Heart left ventricle (tissue), 16 donors: Measurements from ENCODE around the gene JDP2. TPM values are rescaled to one million over a fixed set of nuclear protein-coding genes. Genes with fewer than 3 reads are reported as not detected.

Experiments used
- ATAC-seq, 4 donors: fragments of 200-7000 bp; cut with Tn5 transposase; one replicate each; pipeline ENCODE4 v1.9.1; 2020 to 2022; ENCODE audit warnings: moderate library complexity in 4 of 4, mild to moderate bottlenecking in 3 of 4, moderate number of reproducible peaks in 1 of 4
- DNase-seq, 5 donors: peaks; one replicate each; pipeline ENCODE4 v3.0.0-alpha.2; 2020
- H3K27ac ChIP-seq, 12 donors: fragments of 200-600 bp; sonication (generic) in 4 of 12; one replicate each; pipeline versions ENCODE4 v1.5.0 to v1.8.0; 2016 to 2022; ENCODE audit warnings: mild to moderate bottlenecking in 2 of 12
- H3K27me3 ChIP-seq, 9 donors: fragments of 200-600 bp; sonication (generic) in 2 of 9; one replicate each; pipeline versions ENCODE4 v1.5.1 to v1.8.0; 2016 to 2022; ENCODE audit warnings: mild to moderate bottlenecking in 3 of 9
- H3K36me3 ChIP-seq, 9 donors: fragments of 200-600 bp; sonication (generic) in 2 of 9; one replicate each; pipeline versions ENCODE4 v1.5.0 to v1.8.0; 2018 to 2022; ENCODE audit warnings: mild to moderate bottlenecking in 2 of 9
- H3K4me1 ChIP-seq, 12 donors: fragments of 200-600 bp; sonication (generic) in 4 of 12; one replicate each; pipeline versions ENCODE4 v1.5.0 to v1.8.0; 2016 to 2022; ENCODE audit warnings: mild to moderate bottlenecking in 3 of 12
- H3K4me3 ChIP-seq, 12 donors: fragments of 200-600 bp; sonication (generic) in 4 of 12; one replicate each; pipeline versions ENCODE4 v1.5.0 to v1.8.0; 2017 to 2022; ENCODE audit warnings: mild to moderate bottlenecking in 9 of 12, moderate library complexity in 4 of 12
- H3K9me3 ChIP-seq, 12 donors: fragments of 200-600 bp; sonication (generic) in 4 of 12; one replicate each; pipeline versions ENCODE4 v1.5.0 to v1.8.0; 2016 to 2022; ENCODE audit warnings: mild to moderate bottlenecking in 1 of 12
- POLR2A ChIP-seq, 2 donors: fragments of 450-650 bp; IDR thresholded peaks; one replicate each; pipeline ENCODE4 v1.6.1; 2017; ENCODE audit warnings: antibody characterized with exemption in 2 of 2, mild to moderate bottlenecking in 2 of 2, moderate library complexity in 2 of 2
- WGBS, 4 donors: extraction: QIAGEN DNeasy Blood & Tissue Kit in 2 of 4; methylation state at CpG; one replicate each; pipeline versions ENCODE4 v1.1.5 to v1.1.7; 2013 to 2018; 5-methylcytosine and 5-hydroxymethylcytosine counted together
- intact Hi-C, 10 donors: fragments of 100-400 bp; cut with DNase I; formaldehyde crosslinking; loops; one replicate each; pipeline versions ENCODE4 v1.11.1 to v1.14.2; 2022
- polyA plus RNA-seq, 2 donors: library from polyadenylated mRNA; stranded (reverse); fragments of 200-250 nt; gene quantifications; one replicate each; pipeline ENCODE4 v1.2.3, GENCODE V29; 2013
- total RNA-seq, 9 donors: library from RNA; depleted of rRNA in 2 of 9; stranded (reverse); fragments of >200 nt in 2 of 9; fragmentation: NEBNext Ultra II Directional in 3 of 9; extraction: Animal tissue kit (Norgen Biotek cat#: 25700) in 3 of 9; gene quantifications; one replicate each; pipeline versions ENCODE4 v1.1.0 to v1.2.4, GENCODE V29; 2016 to 2023
- TF ChIP-seq, protein P1 (sequence below), 12 donors: fragments of 200-600 bp; sonication (generic) in 4 of 12; IDR thresholded peaks; one replicate each; pipeline versions ENCODE4 v1.5.0 to v1.8.0; 2018 to 2022; ENCODE audit warnings: antibody characterized with exemption in 12 of 12, mild to moderate bottlenecking in 5 of 12
- donor health status: ischemic (EF 13 %, LVEDD 7.1; RV severe dilation, severe dysfunction).
- donor health status: healthy with polysubstance abuse.
- donor health status: DM: no; HTN: yes; CAD: no.
- donor health status: DM: no; HTN: no; CAD: no.
- donor health status: ischemic (EF 25% LVEDD 6.9; RV normal size, moderate dysfunction).
- donor health status: ischemic (EF 25% LVEDD 5.7; RV mildly dilated, moderate dysfunction).
- donor health status: healthy.
- donor health status: DM: yes; HTN: yes; CAD: no.
- donor health status: ischemic (EF 35%, LVEDD 5.7; RV mildly dilated, moderate dysfunction).
- donor health status: nonischemic (EF 11% LVEDD 7.7; RV severe dilation, severe dysfunction).
- donor health status: DM: yes; HTN: yes; CAD: no.
- donor health status: PGD.
- donor health status: ischemic (EF 29% LVEDD 5.4; RV normal size, mild dysfunction).
- donor health status: nonischemic (EF 23%, LVEDD 6.1; RV moderate dilation, normal function).

Gene JDP2
- total and polyA plus RNA-seq, 11 donors = 12.2 to 72.6 (median 28.1) TPM

DNA sequence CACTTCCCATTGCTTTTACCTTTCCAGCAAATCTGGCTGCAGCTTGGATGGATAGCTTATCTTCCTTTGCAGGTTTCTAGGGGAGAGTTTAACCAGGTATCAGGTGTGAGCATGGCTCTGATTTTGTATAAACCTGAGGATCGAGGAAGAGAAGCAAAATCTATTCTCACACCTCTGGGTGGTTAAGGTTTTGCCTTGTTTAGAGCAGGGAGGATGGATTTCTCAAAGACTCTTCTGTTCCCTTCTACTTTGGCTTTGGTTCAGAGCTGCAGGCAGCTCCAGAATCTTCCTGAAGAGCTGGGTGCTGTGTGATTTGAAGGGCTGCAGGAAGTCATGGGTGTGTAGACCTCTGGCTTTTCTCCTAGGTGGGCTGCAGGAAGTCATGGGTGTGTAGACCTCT is 1.7 kb downstream of the JDP2 start:
- 46 to 71% (median 49%) methylated on average over 1 of the region's 1 CpG for WGBS, 4 donors
- H3K4me1 ChIP-seq = peaks cover 4 to 60% (median 50%) of the 10 kb centered on the region in 12 donors
- peaks cover 0 to 5% (median 0%) of the 10 kb centered on the region in 12 donors for H3K9me3 ChIP-seq
- intact Hi-C loops = loop anchor here in 8 of 10 donors (2.0 to 10.0 kb wide), 6 partner anchors 21 to 305 kb away; partner anchors contain the start of gene NEK9 (in 1 of the 8)
- no peaks in the 10 kb centered on the region for H3K27me3 ChIP-seq
- peak overlapping the region in 11 of 12 donors; percentile 48 to 92 (median 86) for H3K27ac ChIP-seq
- no peak for ATAC-seq
- H3K36me3 ChIP-seq = peaks cover 0 to 32% (median 28%) of the 10 kb centered on the region in 9 donors
- DNase-seq = no peak
- TF ChIP-seq POLR2A (IDR thresholded peaks at IDR 0.05) = no peak
- TF ChIP-seq, protein P1, sequence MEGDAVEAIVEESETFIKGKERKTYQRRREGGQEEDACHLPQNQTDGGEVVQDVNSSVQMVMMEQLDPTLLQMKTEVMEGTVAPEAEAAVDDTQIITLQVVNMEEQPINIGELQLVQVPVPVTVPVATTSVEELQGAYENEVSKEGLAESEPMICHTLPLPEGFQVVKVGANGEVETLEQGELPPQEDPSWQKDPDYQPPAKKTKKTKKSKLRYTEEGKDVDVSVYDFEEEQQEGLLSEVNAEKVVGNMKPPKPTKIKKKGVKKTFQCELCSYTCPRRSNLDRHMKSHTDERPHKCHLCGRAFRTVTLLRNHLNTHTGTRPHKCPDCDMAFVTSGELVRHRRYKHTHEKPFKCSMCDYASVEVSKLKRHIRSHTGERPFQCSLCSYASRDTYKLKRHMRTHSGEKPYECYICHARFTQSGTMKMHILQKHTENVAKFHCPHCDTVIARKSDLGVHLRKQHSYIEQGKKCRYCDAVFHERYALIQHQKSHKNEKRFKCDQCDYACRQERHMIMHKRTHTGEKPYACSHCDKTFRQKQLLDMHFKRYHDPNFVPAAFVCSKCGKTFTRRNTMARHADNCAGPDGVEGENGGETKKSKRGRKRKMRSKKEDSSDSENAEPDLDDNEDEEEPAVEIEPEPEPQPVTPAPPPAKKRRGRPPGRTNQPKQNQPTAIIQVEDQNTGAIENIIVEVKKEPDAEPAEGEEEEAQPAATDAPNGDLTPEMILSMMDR (IDR thresholded peaks at IDR 0.05) = no peak
- H3K4me3 ChIP-seq = peak overlapping the region in 9 of 12 donors; percentile 74 to 96 (median 85)

DNA sequence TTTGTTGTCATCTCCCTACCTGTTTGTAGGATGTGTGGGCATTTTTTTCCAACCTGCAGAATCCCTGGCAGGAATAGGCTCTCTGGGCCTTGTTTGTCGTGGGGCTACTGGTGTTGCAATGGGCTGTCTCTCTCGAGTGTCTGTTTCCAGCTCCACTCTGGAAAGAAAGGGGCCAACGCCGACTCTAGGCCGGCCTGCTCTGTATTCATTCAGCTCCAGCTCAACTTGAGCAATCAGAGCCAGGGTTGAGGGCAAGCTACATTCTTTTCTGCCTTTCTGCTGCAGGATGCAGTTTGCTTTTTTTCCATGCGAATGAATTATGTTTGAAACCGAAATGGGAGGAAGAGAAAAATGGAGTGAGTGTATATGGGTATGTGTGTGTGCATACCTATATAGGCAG is 2.3 kb downstream of the JDP2 start:
- WGBS, 4 donors = 38 to 51% (median 44%) methylated on average over 7 of the region's 7 CpGs

DNA sequence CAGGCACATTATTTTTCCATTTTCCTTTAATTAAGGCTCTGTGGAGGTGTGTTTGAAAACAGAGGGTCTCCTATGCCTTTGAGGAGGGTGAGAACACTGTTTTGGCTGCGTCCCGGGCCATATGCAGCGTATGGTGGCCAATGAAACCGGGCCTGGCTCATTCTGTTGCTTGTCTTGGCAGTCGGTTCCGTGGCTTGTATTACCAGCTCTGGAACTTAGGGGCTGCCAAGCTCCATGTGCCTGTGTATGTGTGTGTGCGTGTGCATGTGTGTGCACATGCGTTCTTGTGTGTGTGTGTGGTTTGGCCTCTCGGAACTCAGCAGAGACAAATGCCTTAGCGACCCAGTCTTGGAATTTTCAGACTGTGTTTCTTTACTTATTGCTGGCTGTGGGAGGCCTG is 2.7 kb downstream of the JDP2 start:
- Histone ChIP-seq H3K27ac (peak overlapping the region in 10 of 12 donors; percentile 7 to 92 (median 68)), H3K9me3 (no peaks in the 10 kb centered on the region), H3K27me3 (no peaks in the 10 kb centered on the region), H3K36me3 (peaks cover 0 to 42% (median 37%) of the 10 kb centered on the region in 9 donors), H3K4me1 (peaks cover 4 to 67% (median 49%) of the 10 kb centered on the region in 12 donors), H3K4me3 (peak overlapping the region in 9 of 12 donors; percentile 6 to 96 (median 85))
- TF ChIP-seq, protein P1 (IDR thresholded peaks at IDR 0.05) = peak in 2 of 12 donors; percentile 7 to 10
- TF ChIP-seq POLR2A (IDR thresholded peaks at IDR 0.05) = no peak
- intact Hi-C loops = loop anchor here in 4 of 10 donors (2.0 to 10.0 kb wide), 4 partner anchors 54 to 123 kb away; no protein-coding TSS in a partner anchor
- WGBS, 4 donors = 38 to 50% (median 41%) methylated on average over 10 of the region's 10 CpGs
- ATAC-seq = peak in 1 of 4 donors; percentile 11
- DNase-seq = peak in 1 of 5 donors; percentile 75

More for the DNA sequence above, 2.3 kb downstream of the JDP2 start:
- Histone ChIP-seq H3K9me3 (no peaks in the 10 kb centered on the region), H3K36me3 (peaks cover 0 to 38% (median 33%) of the 10 kb centered on the region in 9 donors), H3K4me3 (peak overlapping the region in 9 of 12 donors; percentile 6 to 96 (median 85)), H3K27ac (peak overlapping the region in 10 of 12 donors; percentile 48 to 92 (median 86)), H3K27me3 (no peaks in the 10 kb centered on the region), H3K4me1 (peaks cover 4 to 66% (median 51%) of the 10 kb centered on the region in 12 donors)
- DNase-seq (peak in 2 of 5 donors; percentile 52), ATAC-seq (peak in 1 of 4 donors; percentile 17)
- no peak for TF ChIP-seq POLR2A (IDR thresholded peaks at IDR 0.05)
- TF ChIP-seq, protein P1 (IDR thresholded peaks at IDR 0.05) = no peak
- intact Hi-C loops = loop anchor here in 4 of 10 donors (2.0 to 10.0 kb wide), 4 partner anchors 55 to 123 kb away; no protein-coding TSS in a partner anchor

DNA sequence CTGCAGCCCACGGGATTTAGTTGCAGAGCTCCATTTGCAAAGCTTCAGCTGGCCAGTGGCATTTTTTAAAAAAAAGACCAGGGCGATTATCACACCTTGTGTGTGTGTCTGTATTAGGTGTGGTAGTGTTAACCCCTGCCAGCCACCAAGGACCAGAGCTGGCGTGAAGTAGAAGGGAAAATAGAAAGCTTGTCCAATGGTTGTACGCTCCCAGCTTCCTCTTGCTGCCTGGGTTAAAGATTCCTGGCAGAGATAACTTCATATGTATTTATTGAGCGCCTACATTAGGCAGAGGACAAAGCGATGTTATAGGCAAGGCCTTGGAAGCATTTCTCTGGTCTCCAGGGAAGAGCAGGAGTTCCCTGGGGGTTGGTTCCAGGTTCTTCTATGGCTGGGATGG is 3.2 kb downstream of the JDP2 start:
- TF ChIP-seq, protein P1 (IDR thresholded peaks at IDR 0.05) = no peak
- no peak for TF ChIP-seq POLR2A (IDR thresholded peaks at IDR 0.05)
- H3K4me1 ChIP-seq = peaks cover 4 to 67% (median 47%) of the 10 kb centered on the region in 12 donors
- H3K27ac ChIP-seq = peak overlapping the region in 9 of 12 donors; percentile 7 to 90 (median 48)
- no peaks in the 10 kb centered on the region for H3K27me3 ChIP-seq
- 41 to 66% (median 47%) methylated on average over 6 of the region's 6 CpGs for WGBS, 4 donors
- intact Hi-C loops = loop anchor here in 4 of 10 donors (2.0 to 10.0 kb wide), 4 partner anchors 54 to 124 kb away; no protein-coding TSS in a partner anchor
- peak overlapping the region in 6 of 12 donors; percentile 24 to 96 (median 86) for H3K4me3 ChIP-seq
- H3K36me3 ChIP-seq = peaks cover 0 to 46% (median 41%) of the 10 kb centered on the region in 9 donors
- ATAC-seq (no peak), DNase-seq (no peak)
- no peaks in the 10 kb centered on the region for H3K9me3 ChIP-seq
